ENCODE data around the gene RASSF1.

RASSF1 gene

DNA sequence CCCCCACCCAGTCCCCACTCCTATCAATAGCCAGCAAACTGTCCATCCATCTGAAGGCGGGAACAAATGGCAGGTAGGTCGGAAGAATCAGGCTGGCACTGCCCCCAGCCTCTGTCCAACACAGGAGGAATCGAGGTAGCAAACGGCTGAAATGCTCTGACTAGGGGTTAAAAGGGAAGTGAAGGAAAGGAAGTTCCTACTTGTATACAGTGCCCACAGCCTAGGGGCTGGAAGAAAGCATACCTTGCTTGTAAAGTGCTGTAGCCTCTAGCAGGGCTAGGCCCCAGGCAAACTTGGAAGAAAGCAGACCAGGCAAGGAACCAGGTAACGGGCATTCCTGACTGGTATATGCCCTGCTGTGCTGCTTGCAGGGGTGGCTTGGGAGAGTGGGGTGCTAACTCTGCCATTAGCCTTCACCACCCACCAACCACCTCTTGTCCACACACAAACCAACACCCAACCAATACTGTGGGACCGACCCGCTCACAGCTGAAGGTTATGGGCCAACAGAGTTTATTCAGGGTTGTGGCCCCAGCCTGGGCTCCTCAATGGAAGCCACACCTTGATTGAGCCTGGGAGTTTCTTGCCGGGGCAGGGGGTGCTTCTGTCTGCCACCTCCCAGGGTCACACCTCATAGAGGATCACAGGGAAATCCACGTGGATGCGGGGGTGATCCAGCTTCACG lies 15.0 kb downstream of the RASSF1 start:
- Histone ChIP-seq H3K9ac (no peak overlapping the region), H2AFZ (ENCODE audit: low read depth) (no peak overlapping the region), H3K4me2 (no peak overlapping the region), H3K27me3 (ENCODE audit: insufficient read depth, low read depth) (no peaks in the 10 kb centered on the region), H3K27ac (no peak overlapping the region), H3K36me3 (ENCODE audit: insufficient read depth) (no peaks in the 10 kb centered on the region), H4K20me1 (ENCODE audit: insufficient read depth) (no peaks in the 10 kb centered on the region), H3K79me2 (ENCODE audit: insufficient read depth, low read depth) (peaks cover 8% of the 10 kb centered on the region; the same call in 1 of the 2 replicates), H3K4me3 (IDR thresholded peaks at IDR 0.05; ENCODE audit: insufficient read depth, low read depth, low read length) (no peak overlapping the region), H3K4me1 (ENCODE audit: low read depth, poor library complexity, severe bottlenecking) (peaks cover 4% of the 10 kb centered on the region)
- TF ChIP-seq, protein P1, sequence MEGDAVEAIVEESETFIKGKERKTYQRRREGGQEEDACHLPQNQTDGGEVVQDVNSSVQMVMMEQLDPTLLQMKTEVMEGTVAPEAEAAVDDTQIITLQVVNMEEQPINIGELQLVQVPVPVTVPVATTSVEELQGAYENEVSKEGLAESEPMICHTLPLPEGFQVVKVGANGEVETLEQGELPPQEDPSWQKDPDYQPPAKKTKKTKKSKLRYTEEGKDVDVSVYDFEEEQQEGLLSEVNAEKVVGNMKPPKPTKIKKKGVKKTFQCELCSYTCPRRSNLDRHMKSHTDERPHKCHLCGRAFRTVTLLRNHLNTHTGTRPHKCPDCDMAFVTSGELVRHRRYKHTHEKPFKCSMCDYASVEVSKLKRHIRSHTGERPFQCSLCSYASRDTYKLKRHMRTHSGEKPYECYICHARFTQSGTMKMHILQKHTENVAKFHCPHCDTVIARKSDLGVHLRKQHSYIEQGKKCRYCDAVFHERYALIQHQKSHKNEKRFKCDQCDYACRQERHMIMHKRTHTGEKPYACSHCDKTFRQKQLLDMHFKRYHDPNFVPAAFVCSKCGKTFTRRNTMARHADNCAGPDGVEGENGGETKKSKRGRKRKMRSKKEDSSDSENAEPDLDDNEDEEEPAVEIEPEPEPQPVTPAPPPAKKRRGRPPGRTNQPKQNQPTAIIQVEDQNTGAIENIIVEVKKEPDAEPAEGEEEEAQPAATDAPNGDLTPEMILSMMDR (conservative IDR thresholded peaks at IDR 0.05; ENCODE audit: low read depth, low read length), result no peak

DNA sequence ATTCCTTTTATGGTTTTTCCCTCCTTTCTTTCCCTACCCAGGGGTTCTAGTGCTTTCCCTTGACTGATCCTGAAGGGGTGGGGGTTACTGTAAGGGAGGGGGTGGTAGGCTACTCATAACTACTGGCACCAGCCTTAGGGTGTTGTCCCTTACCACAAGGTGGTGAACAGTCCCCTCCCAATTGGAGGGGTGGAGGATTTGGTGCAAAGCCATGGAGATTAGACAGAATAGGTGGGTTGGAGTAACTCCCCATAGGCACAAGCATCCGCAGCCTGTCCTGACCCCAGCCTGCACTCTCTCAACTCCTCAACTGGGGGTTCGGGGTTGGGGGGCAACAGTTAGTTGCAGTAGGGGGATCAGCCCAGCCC lies 15.5 kb downstream of the RASSF1 start:
- H3K4me3 ChIP-seq (IDR thresholded peaks at IDR 0.05; ENCODE audit: insufficient read depth, low read depth, low read length), result no peak overlapping the region
- TF ChIP-seq, protein P1 (conservative IDR thresholded peaks at IDR 0.05; ENCODE audit: low read depth, low read length), result no peak
- no peak overlapping the region for H3K4me2 ChIP-seq
- H3K4me1 ChIP-seq (ENCODE audit: low read depth, poor library complexity, severe bottlenecking), result peaks cover 4% of the 10 kb centered on the region
- peaks cover 8% of the 10 kb centered on the region; the same call in 1 of the 2 replicates for H3K79me2 ChIP-seq (ENCODE audit: insufficient read depth, low read depth)
- no peaks in the 10 kb centered on the region for H4K20me1 ChIP-seq (ENCODE audit: insufficient read depth)
- H2AFZ ChIP-seq (ENCODE audit: low read depth), result no peak overlapping the region
- no peaks in the 10 kb centered on the region for H3K27me3 ChIP-seq (ENCODE audit: insufficient read depth, low read depth)
- no peaks in the 10 kb centered on the region for H3K36me3 ChIP-seq (ENCODE audit: insufficient read depth)
- H3K27ac ChIP-seq, result no peak overlapping the region
- no peak overlapping the region for H3K9ac ChIP-seq

DNA sequence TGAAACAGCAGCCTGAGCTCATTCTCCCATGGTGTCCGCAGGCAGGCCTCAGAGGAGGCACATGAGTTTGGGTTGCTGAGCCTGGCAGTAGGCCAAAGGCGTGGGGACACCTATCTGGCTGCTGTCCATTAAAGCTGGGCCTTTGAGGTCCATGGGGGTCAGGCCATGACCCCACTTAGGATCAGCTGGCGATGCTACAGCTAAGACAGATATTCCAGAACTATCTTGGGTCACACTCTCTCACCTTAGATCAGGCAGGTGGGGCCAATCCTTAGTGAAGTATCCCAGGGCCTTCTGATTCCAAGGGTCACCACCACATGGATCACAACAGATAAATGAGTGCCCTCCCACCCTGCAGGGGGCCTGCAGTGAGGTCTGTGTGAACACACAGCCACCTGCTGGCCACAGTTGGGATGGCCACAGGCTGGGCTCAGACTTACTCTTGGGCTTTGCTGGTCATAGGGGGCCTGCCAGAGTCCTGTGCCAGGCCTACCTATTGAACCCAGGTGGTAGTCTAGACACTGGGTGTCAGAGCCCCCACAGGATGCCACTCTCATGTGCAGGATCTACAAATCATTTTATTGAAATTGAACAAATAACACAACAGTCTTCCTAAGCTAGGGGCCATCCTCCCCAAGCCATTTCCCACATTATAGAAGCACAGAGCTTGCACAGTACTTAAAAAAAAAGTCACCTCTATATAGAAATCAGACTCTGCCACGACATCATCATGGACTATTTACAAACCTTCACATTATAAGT lies 16.1 kb downstream of the RASSF1 start:
- no peak overlapping the region for H2AFZ ChIP-seq (ENCODE audit: low read depth)
- TF ChIP-seq, protein P1 (conservative IDR thresholded peaks at IDR 0.05; ENCODE audit: low read depth, low read length), result peak; percentile 71
- H4K20me1 ChIP-seq (ENCODE audit: insufficient read depth), result no peaks in the 10 kb centered on the region
- no peak overlapping the region for H3K4me2 ChIP-seq
- H3K4me3 ChIP-seq (IDR thresholded peaks at IDR 0.05; ENCODE audit: insufficient read depth, low read depth, low read length), result no peak overlapping the region
- peaks cover 4% of the 10 kb centered on the region for H3K4me1 ChIP-seq (ENCODE audit: low read depth, poor library complexity, severe bottlenecking)
- H3K27me3 ChIP-seq (ENCODE audit: insufficient read depth, low read depth), result no peaks in the 10 kb centered on the region
- no peak overlapping the region for H3K9ac ChIP-seq
- H3K79me2 ChIP-seq (ENCODE audit: insufficient read depth, low read depth), result peaks cover 8% of the 10 kb centered on the region; the same call in 1 of the 2 replicates
- no peaks in the 10 kb centered on the region for H3K36me3 ChIP-seq (ENCODE audit: insufficient read depth)
- no peak overlapping the region for H3K27ac ChIP-seq

DNA sequence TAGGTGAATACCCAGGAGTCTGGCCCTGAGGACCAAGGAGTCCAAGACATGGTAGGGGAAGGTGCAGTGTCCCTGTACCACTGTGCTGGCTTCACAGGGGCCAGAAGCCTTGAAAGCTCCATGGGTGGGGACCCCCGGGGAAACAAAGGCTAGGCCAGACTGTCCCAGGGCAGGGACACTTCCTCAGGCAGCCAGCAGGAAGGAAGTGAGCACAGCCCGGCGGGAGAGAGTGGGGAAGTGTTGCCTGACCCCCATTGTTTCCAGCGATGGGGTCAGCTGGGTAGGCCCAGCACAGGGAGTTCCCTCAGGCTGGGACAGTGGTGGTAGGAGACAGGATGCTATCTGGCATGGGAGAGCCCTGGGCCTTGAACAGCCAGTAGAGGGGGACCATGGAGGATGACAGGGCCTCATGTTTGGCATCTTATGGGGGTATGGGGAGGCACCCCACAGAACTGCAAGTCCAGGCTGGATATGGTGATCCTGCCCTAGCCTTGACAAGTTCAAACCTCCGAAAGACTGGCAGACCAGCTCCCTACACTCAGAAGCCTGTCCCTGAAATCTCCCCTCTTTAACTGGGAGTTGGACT lies 16.9 kb downstream of the RASSF1 start:
- H3K4me1 ChIP-seq (ENCODE audit: low read depth, poor library complexity, severe bottlenecking), result peaks cover 4% of the 10 kb centered on the region
- no peak overlapping the region for H3K27ac ChIP-seq
- no peak overlapping the region for H3K9ac ChIP-seq
- no peak overlapping the region for H3K4me2 ChIP-seq
- no peaks in the 10 kb centered on the region for H3K27me3 ChIP-seq (ENCODE audit: insufficient read depth, low read depth)
- no peaks in the 10 kb centered on the region for H4K20me1 ChIP-seq (ENCODE audit: insufficient read depth)
- H3K4me3 ChIP-seq (IDR thresholded peaks at IDR 0.05; ENCODE audit: insufficient read depth, low read depth, low read length), result no peak overlapping the region
- TF ChIP-seq, protein P1 (conservative IDR thresholded peaks at IDR 0.05; ENCODE audit: low read depth, low read length), result no peak
- H3K79me2 ChIP-seq (ENCODE audit: insufficient read depth, low read depth), result peaks cover 8% of the 10 kb centered on the region; the same call in 1 of the 2 replicates
- H3K36me3 ChIP-seq (ENCODE audit: insufficient read depth), result no peaks in the 10 kb centered on the region
- H2AFZ ChIP-seq (ENCODE audit: low read depth), result no peak overlapping the region
